Right lobe of liver (tissue), 6 donors: ENCODE results near the gene NEDD4L. TPM values are rescaled to one million over a fixed set of nuclear protein-coding genes. Genes with fewer than 3 reads are reported as not detected.

Source experiments
- ATAC-seq, 4 donors: fragments of 200-7000 bp; cut with Tn5 transposase; one replicate each; pipeline ENCODE4 v1.9.1; 2020; ENCODE audit warnings: mild to moderate bottlenecking in 4 of 4, moderate library complexity in 4 of 4
- DNase-seq, 3 donors: peaks; one replicate each; pipeline ENCODE4 v3.0.0-alpha.2; 2020
- H3K27ac ChIP-seq, 3 donors: fragments of 200-600 bp; one replicate each; pipeline ENCODE4 v1.8.0; 2022
- H3K27me3 ChIP-seq, 2 donors: fragments of 200-600 bp; one replicate each; pipeline ENCODE4 v1.8.0; 2022
- H3K36me3 ChIP-seq, 4 donors: fragments of 200-600 bp; sonication (generic) in 1 of 4; one replicate each; pipeline versions ENCODE4 v1.5.1 to v1.8.0; 2017 to 2022; ENCODE audit warnings: control low read depth in 1 of 4
- H3K4me1 ChIP-seq, 4 donors: fragments of 200-600 bp; sonication (generic) in 1 of 4; one replicate each; pipeline versions ENCODE4 v1.5.1 to v1.8.0; 2017 to 2022; ENCODE audit warnings: control low read depth in 1 of 4
- H3K4me3 ChIP-seq, 3 donors: fragments of 200-600 bp; one replicate each; pipeline ENCODE4 v1.8.0; 2022
- H3K9me3 ChIP-seq, 4 donors: fragments of 200-600 bp; sonication (generic) in 1 of 4; one replicate each; pipeline versions ENCODE4 v1.5.1 to v1.8.0; 2017 to 2022; ENCODE audit warnings: control low read depth in 1 of 4
- CTCF ChIP-seq, 4 donors: fragments of 200-600 bp in 3 of 4; fragments of 450-650 bp in 1 of 4; IDR thresholded peaks; one replicate each; pipeline versions ENCODE4 v1.5.1 to v1.8.0; 2016 to 2022; ENCODE audit warnings: antibody characterized with exemption in 4 of 4, mild to moderate bottlenecking in 2 of 4
- POLR2A ChIP-seq: fragments of 450-650 bp; IDR thresholded peaks from one replicate; pipeline ENCODE4 v1.6.1; 2017; ENCODE audit warnings: antibody characterized with exemption, mild to moderate bottlenecking
- WGBS: methylation state at CpG from one replicate; pipeline ENCODE4 v1.1.6; 2018; ENCODE audit warnings: low coverage, low lambda C conversion rate; ENCODE audit not compliant: insufficient coverage; ENCODE audit errors: missing lambda C conversion rate; 5-methylcytosine and 5-hydroxymethylcytosine counted together
- intact Hi-C, 2 donors: fragments of 100-400 bp; cut with DNase I; formaldehyde crosslinking; loops; one replicate each; pipeline versions ENCODE4 v1.11.2 to v1.14.1; 2022
- total RNA-seq, 6 experiments: library from RNA; depleted of rRNA in 2 of 6; stranded (reverse); fragments of >200 nt in 2 of 6; fragmentation: NEBNext Ultra II Directional in 3 of 6; extraction: Animal tissue kit (Norgen Biotek cat#: 25700) in 3 of 6; gene quantifications; one replicate each; pipeline versions ENCODE4 v1.1.0 to v1.2.4, GENCODE V29; 2016 to 2023
- donor health status: DM: no; HTN: yes; CAD: no.
- donor health status: DM: no; HTN: no; CAD: no.
- donor health status: DM: no; HTN: no; CAD: no.
- donor health status: DM: no; HTN: yes; CAD: no.
- donor health status: DM: no; HTN: yes; CAD: no.

The NEDD4L gene
- total RNA-seq, 6 experiments from 2014 or later = 21.5 to 41.0 (median 33.2) TPM

- H3K4me3 ChIP-seq = no peak overlapping the region
- H3K27ac ChIP-seq = no peak overlapping the region
- 75% methylated on average over 2 of the region's 4 CpGs for WGBS
- DNase-seq (no peak), ATAC-seq (no peak)
- no peaks in the 10 kb centered on the region for H3K9me3 ChIP-seq
- TF ChIP-seq CTCF (IDR thresholded peaks at IDR 0.05) (no peak), POLR2A (no peak)
- H3K4me1 ChIP-seq = peaks cover 0 to 20% (median 8%) of the 10 kb centered on the region in 4 donors
- no peaks in the 10 kb centered on the region for H3K27me3 ChIP-seq
- intact Hi-C loops = no loop called here
- H3K36me3 ChIP-seq = no peaks in the 10 kb centered on the region
Measured at GRCh38 chr18:58426611-58427010, 382.6 kb downstream of the NEDD4L start.

GRCh38 chr18:58427321-58427720 lies 383.3 kb downstream of the NEDD4L start:
- H3K4me3 ChIP-seq = no peak overlapping the region
- H3K9me3 ChIP-seq = no peaks in the 10 kb centered on the region
- no peak overlapping the region for H3K27ac ChIP-seq
- TF ChIP-seq POLR2A = no peak
- no peak for TF ChIP-seq CTCF (IDR thresholded peaks at IDR 0.05)
- DNase-seq (no peak), ATAC-seq (no peak)
- peaks cover 0 to 25% (median 11%) of the 10 kb centered on the region in 4 donors for H3K4me1 ChIP-seq
- no peaks in the 10 kb centered on the region for H3K36me3 ChIP-seq
- 78% methylated on average over 5 of the region's 5 CpGs for WGBS
- intact Hi-C loops = no loop called here
- H3K27me3 ChIP-seq = no peaks in the 10 kb centered on the region

- no peaks in the 10 kb centered on the region for H3K9me3 ChIP-seq
- DNase-seq (peak; percentile 43 to 71 (median 59)), ATAC-seq (peak; percentile 64 to 80 (median 71))
- WGBS = 19% methylated on average over 5 of the region's 6 CpGs
- H3K4me1 ChIP-seq = peaks cover 0 to 32% (median 11%) of the 10 kb centered on the region in 4 donors
- H3K4me3 ChIP-seq = no peak overlapping the region
- no peaks in the 10 kb centered on the region for H3K27me3 ChIP-seq
- peak overlapping the region in 2 of 3 donors; percentile 19 to 52 for H3K27ac ChIP-seq
- H3K36me3 ChIP-seq = no peaks in the 10 kb centered on the region
- TF ChIP-seq CTCF (IDR thresholded peaks at IDR 0.05) (no peak), POLR2A (no peak)
- intact Hi-C loops = no loop called here
Measured at GRCh38 chr18:58429442-58429841, 385.4 kb downstream of the NEDD4L start.

- Histone ChIP-seq H3K4me1 (peaks cover 0 to 40% (median 13%) of the 10 kb centered on the region in 4 donors), H3K9me3 (no peaks in the 10 kb centered on the region), H3K4me3 (no peak overlapping the region), H3K27me3 (no peaks in the 10 kb centered on the region), H3K27ac (peak overlapping the region in 2 of 3 donors; percentile 15 to 66), H3K36me3 (no peaks in the 10 kb centered on the region)
- TF ChIP-seq CTCF (IDR thresholded peaks at IDR 0.05) = no peak
- no peak for TF ChIP-seq POLR2A
- 29% methylated on average over 4 of the region's 5 CpGs for WGBS
- peak; percentile 38 to 63 (median 50) for ATAC-seq
- DNase-seq = no peak
- intact Hi-C loops = no loop called here
Measured at GRCh38 chr18:58431215-58431614, 387.2 kb downstream of the NEDD4L start.
